ENCODE data around the gene ZNF827. TPM values are rescaled to one million over a fixed set of nuclear protein-coding genes. Genes with fewer than 3 reads are reported as not detected.

Gene ZNF827
- total RNA-seq, 1 experiment from 2014 or later, result 29.4 TPM

- Histone ChIP-seq H3K14ac (ENCODE audit: insufficient read depth, low read length) (no peak overlapping the region), H2BK15ac (ENCODE audit: low read depth, low read length) (no peak overlapping the region), H4K20me1 (ENCODE audit: control insufficient read depth, insufficient read depth, insufficient read length) (no peaks in the 10 kb centered on the region), H3K56ac (ENCODE audit: insufficient read length, low read depth, low read length) (no peak overlapping the region), H2BK20ac (ENCODE audit: low read depth, low read length, poor library complexity, severe bottlenecking) (no peak overlapping the region), H4K91ac (ENCODE audit: insufficient read length, low read depth, low read length) (no peak overlapping the region), H2BK12ac (ENCODE audit: insufficient read length, low read depth, low read length) (no peak overlapping the region), H2AK5ac (ENCODE audit: insufficient read length, low read length) (no peak overlapping the region), H3K27ac (ENCODE audit: insufficient read length, low read depth, low read length) (no peak overlapping the region), H4K5ac (ENCODE audit: insufficient read length, low read depth, low read length) (no peak overlapping the region), H3K18ac (ENCODE audit: insufficient read length, low read depth, low read length) (no peak overlapping the region), H3K4me2 (ENCODE audit: insufficient read depth, insufficient read length, low read length) (no peak overlapping the region), H3K23ac (ENCODE audit: insufficient read length, low read depth, low read length) (no peak overlapping the region), H2AFZ (ENCODE audit: low read length) (peak overlapping the region; percentile 34), H3K23me2 (ENCODE audit: insufficient read length, low read depth, low read length, poor library complexity, severe bottlenecking) (no peaks in the 10 kb centered on the region), H2BK5ac (ENCODE audit: insufficient read length, low read length) (no peak overlapping the region), H3K4me1 (ENCODE audit: insufficient read depth, low read length) (peaks cover 2% of the 10 kb centered on the region; the same call in 1 of the 2 replicates), H3K27me3 (ENCODE audit: insufficient read depth, low read length) (no peaks in the 10 kb centered on the region), H3K4ac (ENCODE audit: low read depth, low read length) (no peak overlapping the region), H3K9me3 (ENCODE audit: control insufficient read depth, low read depth, low read length) (no peaks in the 10 kb centered on the region), H3K9ac (ENCODE audit: extremely low read depth, insufficient read length, low read length) (no peak overlapping the region), H2BK120ac (ENCODE audit: low read depth, low read length, poor library complexity, severe bottlenecking) (no peak overlapping the region), H3K79me2 (ENCODE audit: insufficient read depth, low read length) (no peaks in the 10 kb centered on the region; the same call in 1 of the 2 replicates), H4K8ac (replicated peaks; ENCODE audit: insufficient read length, low read depth, low read length) (no peak overlapping the region), H3T11ph (ENCODE audit: low read length) (no peak overlapping the region), H3K79me1 (ENCODE audit: insufficient read depth, low read depth, low read length, poor library complexity, severe bottlenecking) (no peaks in the 10 kb centered on the region)
- TF ChIP-seq CTCF (conservative IDR thresholded peaks at IDR 0.05), result no peak
- H3K4me3 Mint-ChIP-seq, result no peak overlapping the region; a peak in 1 of 5 replicates
- no CpG with 5 or more reads among the region's 4 CpGs for WGBS (ENCODE audit: extremely low coverage, insufficient read length, low lambda C conversion rate)
- no peaks in the 10 kb centered on the region for H3K27me3 Mint-ChIP-seq (ENCODE audit: low read depth)
- H3K27ac Mint-ChIP-seq, result peak overlapping the region in 1 of 3 experiments; percentile 91; a peak in 1 of 7 replicates
- no peaks in the 10 kb centered on the region for H3K9me3 Mint-ChIP-seq
- no peak for DNase-seq
- H3K4me1 Mint-ChIP-seq, result peaks cover 7 to 13% of the 10 kb centered on the region in 2 experiments
- no peaks in the 10 kb centered on the region for H3K36me3 Mint-ChIP-seq (ENCODE audit: insufficient read depth in 1 of 3, low read depth in 3 of 3)
Observed at GRCh38 chr4:145984563-145984962, 45.9 kb upstream of the ZNF827 start.

Data from H9 (cell line).